GM18870 (cell line): Measurements from ENCODE around the gene POLR1C.
"Not testable (repeated sequence)": the region's sequence is repeated elsewhere in the genome, so short reads cannot be mapped to it uniquely, and the experiment has no call there.

Source experiments
- ATAC-seq: cut with Tn5 transposase; IDR thresholded peaks from one replicate; pipeline ENCODE4 v1.9.1; 2021; ENCODE audit warnings: moderate library complexity; ENCODE audit not compliant: unreplicated experiment

POLR1C gene

GRCh38 chr6:43508481-43509141 is 8.3 kb upstream of the POLR1C start:
- no peak for ATAC-seq

- no peak for ATAC-seq
Measured at GRCh38 chr6:43509142-43509983, 7.5 kb upstream of the POLR1C start.

DNA sequence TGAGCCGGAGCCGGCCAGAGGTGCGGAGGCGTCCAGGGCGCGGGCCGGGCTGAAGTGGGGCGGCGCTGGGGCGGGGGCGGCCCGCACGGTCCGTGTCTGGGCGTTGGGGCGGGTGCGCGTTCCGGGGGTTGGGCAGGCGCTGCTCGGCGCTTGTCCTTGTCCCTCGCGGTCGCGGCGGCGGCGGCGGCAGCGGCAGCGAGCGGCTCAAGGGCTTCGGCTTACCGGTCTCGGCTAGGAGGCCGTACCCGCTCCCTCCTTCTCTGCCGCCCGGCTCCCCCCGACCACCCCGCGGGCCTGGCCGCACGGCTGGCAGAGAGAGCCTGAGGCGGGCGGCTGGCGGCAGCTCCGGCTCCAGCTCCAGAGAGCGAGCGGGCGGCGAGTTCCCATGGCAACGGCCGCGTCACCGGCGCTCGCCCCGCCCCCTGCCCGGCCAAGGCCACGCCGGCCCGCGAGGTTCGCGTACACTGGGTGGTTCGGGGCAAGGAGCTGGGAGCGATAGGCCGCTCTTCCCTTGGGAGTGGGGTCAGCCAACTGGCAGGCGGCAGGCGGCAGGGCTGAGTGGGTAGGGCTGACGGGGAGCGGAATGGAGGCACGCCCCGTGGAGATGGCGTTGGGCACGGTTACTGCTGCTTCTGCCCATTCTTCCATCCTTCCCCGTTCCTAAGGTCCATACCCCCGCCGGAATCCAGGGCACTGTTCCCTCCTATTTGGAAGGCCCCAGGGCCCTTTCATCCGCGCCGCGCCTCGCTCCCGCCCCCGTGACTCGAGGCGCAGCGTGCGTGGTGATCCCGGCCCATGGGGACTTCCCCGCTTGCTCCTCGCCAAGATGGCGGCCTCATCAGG is 6.7 kb upstream of the POLR1C start, which contains the start of gene LRRC73:
TSS of gene LRRC73 (minus strand) at position 363 of the 843 bp plus-strand sequence. CDS start 561 bp downstream, outside the sequence.
- no peak for ATAC-seq

DNA sequence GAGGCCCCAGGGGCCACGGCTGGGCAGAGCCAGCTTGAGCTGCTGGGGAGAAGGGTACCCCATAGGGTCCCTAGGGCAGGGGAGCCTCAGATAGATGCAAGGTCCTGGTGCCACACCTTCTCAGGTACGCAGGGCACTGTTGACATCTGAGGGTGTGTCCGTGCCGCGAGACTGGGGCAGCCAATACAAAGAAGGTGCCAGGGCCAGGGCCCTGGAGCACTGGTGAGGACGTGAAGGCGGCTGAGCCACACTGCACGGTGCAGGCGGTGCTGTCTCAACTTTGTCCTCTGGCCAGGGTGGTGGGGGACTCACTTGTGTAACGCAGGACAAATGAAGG is 6.1 kb upstream of the POLR1C start:
- no peak for ATAC-seq

DNA sequence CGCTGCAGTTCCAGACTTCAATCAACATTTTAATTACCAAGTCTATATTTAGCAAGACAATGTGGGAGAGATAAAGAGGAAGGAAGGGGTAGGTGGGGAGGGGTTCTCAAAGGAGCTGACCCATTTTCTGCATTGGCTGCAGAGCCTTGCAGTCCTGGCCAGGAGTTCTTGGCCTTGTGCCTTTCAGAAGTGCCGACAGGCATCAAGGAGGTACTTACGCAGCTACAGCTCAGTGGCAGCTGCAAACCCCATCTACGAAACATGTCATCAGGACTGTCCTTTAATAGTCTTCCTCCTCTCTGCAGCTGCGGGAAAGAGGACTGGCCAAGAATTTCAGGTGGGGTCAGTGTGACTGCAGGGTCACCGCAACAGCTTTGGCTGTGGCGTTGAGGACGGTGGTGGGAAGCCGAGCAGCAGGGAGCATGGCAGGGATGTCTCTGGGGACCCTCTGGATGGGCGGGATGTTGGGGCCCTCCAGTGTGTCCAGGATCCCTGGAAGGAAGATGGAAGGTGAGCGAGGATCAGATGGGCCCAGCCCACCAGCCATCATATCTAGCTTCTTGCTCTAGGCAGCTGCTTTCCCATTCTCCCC is 5.0 kb upstream of the POLR1C start:
- no peak for ATAC-seq

DNA sequence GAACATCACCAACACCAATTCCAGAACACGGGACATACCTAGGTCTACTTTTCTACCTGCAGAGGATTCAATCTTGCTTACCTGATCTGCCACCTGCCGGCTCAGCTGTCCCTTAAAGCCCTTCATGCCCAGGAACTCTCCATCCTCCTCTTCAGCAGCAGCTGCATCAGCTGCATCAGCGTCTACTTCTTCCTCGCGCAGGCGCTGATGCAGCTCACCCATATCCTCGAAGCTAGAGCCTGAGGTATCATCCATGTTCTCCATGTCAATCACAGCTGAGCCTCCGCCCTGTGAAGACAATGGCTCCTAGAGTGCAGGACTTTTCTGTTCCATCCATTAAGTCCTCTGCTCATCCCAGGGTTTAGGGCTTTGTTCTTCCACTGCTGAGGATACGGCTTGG is 1.1 kb upstream of the POLR1C start:
- no peak for ATAC-seq

DNA sequence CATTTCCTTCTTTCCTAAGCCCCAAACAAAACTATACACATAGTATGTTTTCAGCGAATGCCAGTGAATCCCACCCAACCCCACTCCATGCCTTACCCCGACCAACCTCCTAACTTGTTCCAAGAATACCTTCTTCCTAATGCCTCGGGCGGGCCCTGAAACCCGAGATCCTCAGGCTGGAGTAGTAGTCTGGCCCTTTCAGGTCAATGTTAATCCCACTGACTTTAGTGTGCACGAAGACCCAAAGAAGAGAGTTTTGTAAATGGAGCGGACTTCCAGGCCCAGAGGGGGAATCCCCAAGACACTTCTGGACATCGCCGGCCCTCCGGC is 557 bp upstream of the POLR1C start:
- ATAC-seq = no peak

GRCh38 chr6:43517505-43518357 is 842 bp downstream of the POLR1C start:
- ATAC-seq = no peak

DNA sequence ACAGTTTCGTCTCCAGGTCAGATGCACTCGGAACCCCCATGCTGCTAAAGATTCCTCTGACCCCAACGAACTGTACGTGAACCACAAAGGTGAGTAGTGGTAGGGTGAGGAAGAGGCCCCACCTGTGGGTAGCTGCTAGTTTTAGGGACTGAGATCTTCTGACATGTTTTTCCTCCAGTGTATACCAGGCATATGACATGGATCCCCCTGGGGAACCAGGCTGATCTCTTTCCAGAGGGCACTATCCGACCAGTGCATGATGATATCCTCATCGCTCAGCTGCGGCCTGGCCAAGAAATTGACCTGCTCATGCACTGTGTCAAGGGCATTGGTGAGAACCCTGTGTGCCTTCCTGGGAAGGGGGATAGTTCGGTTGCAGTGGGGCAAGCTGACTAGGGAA is 3.2 kb downstream of the POLR1C start:
- ATAC-seq = no peak

GRCh38 chr6:43521836-43522235 is 4.9 kb downstream of the POLR1C start:
- ATAC-seq = no peak

DNA sequence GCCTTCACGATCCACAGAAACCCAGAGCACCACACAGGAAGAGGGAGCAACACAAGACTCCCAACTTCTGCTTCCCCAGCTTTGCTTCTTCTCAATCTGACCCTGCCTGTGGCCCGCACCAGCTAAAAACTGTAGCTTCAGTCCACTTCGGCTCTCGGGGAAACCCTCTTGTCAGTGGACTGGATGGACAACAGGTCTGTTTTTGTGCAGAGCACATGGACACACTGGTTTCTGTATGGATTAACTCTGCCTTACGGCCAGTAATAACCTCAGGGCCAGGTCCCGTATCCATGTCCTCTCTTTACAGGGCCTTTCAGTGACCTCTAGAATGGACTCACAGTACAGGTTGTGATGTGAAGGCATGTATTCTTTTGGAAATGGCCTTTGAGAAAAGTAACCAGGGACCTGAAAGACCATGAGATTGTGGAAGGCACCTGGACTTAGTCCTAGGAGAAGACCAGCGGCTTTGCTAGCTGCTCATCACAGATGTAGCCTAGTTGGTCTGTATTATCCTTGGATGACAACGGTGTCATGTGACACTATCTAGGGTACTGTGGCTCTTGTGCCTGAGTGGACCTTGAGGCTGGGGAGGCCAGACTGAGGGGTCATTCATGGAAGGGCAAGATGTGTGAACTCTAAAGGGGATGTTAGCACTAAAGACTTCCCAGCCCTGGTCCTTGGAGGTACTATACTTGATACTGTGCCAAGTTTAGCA is 5.8 kb downstream of the POLR1C start:
- ATAC-seq = no peak

DNA sequence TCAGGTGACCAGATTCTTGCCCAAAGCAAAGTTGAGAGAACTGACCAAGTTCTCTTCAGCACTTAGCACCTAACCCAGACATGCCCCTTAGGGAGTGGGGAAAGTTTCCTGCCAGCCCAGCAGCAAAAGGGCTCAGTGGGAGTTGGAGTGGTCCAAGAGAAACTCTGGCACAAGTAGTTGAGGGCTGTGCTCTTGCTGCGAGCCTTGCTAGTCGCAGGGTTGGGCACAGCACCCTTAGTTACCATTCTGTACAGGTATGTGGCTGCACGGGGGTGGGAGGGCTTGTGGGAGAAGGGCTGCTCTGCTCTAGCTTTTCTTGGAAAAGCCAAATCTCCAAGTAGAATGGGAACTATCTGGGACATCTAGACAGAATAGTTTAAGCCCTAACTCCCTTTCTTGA is 6.4 kb downstream of the POLR1C start:
- ATAC-seq = no peak

DNA sequence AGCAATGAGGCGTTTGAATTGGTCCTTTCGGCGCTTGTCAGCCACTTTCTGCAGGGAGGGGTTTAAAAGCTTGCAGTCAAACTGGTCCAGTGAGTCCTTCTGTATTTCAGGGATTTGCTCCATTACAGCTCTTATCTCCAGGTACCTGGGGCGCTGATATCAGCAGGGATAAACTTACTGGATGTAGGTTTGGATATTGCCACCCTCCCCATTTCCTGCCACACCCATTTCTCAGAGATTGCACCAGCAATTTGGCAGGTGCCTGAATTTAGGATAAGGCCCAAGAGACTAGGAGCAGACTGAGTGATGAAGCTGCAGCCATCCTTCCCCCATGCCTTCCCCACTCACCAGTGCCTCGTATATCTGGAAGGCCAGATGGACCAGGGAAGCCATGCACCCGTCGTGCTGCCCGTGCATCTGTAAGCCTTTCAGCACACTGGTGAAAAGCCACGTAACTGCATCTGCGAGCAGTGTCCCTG is 7.6 kb downstream of the POLR1C start:
- no peak for ATAC-seq

GRCh38 chr6:43532201-43532600 is 15.3 kb downstream of the POLR1C start:
- ATAC-seq = no peak

- not testable (repeated sequence) for ATAC-seq
Measured at GRCh38 chr6:43538986-43539385, 22.1 kb downstream of the POLR1C start.

DNA sequence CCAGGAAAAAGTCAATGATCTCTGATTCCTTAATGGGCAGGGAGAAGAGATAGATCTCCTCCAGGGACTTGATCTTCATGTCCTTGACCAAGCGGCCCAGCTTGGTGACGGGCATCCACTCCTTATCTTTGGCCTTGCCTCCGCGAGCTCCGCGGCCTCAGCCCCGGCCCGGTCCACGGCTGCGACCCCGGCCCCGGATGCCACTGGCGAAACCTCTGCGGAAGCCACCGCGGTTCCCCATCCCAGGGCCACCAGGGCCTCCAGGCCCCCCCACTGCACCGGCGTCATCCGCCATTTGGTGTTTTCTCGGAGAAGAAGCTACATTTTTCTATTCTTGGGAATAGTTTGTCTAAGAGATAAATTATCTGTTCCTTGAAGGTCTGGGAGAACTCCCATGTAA is 22.5 kb downstream of the POLR1C start:
- ATAC-seq = not testable (repeated sequence)

DNA sequence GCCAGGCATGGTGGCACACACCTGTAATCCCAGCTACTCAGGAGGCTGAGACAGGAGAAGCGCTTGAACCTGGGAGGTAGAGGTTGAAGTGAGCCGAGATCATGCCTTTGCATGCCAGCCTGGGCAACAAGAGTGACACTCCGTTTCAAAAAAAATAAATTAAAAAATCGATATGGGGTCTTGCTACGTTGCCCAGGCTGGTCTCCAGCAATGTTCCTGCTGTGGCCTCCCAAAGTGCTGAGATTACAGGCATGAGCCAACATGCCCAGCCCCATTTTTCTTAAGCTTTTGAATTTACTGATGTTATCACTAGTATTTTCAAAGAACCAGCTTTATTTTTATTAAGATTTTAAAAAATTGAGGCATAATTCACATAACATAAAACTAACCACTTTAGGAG is 23.6 kb downstream of the POLR1C start:
- no peak for ATAC-seq

DNA sequence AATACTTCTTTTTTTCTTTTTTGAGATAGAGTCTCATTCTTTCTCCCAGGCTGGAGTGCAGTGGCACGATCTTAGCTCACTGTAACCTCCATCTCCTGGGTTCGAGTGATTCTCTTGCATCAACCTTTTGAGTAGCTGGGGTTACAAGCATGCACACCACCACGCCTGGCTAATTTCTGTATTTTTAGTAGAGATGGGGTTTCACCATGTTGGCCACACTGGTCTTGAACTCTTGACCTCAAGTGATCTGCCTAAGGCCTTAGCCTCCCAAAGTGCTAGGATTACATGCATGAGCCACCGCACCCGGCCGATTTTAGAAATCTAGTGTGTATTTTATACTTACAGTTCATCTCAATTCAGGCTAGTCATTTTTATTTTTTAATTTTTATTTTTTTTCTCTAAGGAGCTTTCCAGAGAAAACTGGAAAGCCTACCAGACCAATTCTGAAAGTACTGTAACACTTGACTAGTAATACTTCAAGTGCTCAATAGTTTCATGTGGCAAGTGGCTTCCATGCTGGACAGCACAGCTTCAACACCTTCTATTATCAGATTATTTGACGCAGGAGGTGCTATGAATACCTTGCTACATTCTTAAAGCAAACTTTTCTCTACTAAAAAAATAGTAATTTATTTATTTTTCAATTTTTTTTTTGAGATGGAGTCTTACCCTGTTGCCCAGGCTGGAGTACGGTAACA is 25.0 kb downstream of the POLR1C start:
- ATAC-seq = no peak

DNA sequence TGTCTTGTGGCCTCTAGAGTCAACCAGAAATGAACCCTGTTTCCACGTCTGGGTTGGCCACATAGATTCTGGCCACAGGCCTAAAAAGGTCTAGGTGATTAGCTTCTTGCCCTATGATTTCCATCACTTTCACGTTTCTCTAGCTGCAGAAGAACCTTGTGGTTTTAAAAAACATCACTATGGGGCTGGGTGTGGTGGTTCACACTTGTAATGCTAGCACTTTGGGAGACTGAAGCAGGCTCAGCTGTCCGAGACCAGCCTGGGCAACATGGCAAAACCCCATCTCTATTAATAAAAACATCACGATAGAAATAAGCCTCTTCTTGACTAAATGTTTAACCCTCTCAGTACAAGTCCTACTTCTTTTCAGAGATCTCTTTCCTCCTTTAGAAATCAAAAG is 27.6 kb downstream of the POLR1C start:
- no peak for ATAC-seq
